CD4-positive, alpha-beta memory T cell (primary cell): Measurements from ENCODE around the gene ATXN7L1. TPM values are rescaled to one million over a fixed set of nuclear protein-coding genes. Genes with fewer than 3 reads are reported as not detected.

Experiments
- CTCF ChIA-PET: fragments of 350-600 bp; sonication (Branson Sonifier 250); formaldehyde crosslinking; loops from one replicate; lab custom pipeline; 2021; ENCODE audit warnings: inconsistent platforms; ENCODE audit not compliant: partially characterized antibody; lab: Charles Lee
- POLR2A ChIA-PET: fragments of 350-600 bp; sonication (Branson Sonifier 250); formaldehyde crosslinking; loops from one replicate; lab custom pipeline; 2021; ENCODE audit not compliant: partially characterized antibody; lab: Charles Lee
- DNase-seq, 5 donors: peaks; one replicate each; pipeline versions ENCODE4 v3.0.0 to v3.0.0-alpha.2; 2020 to 2022; ENCODE audit warnings: mixed read lengths in 1 of 5
- H3K27ac ChIP-seq: one replicate; pipeline ENCODE4 v1.7.0; 2013; ENCODE audit warnings: low read depth, low read length
- H3K27me3 ChIP-seq: 2 replicates; pipeline ENCODE4 v1.7.0; 2013; ENCODE audit warnings: mild to moderate bottlenecking, low read length, moderate library complexity; ENCODE audit not compliant: insufficient read depth
- H3K36me3 ChIP-seq: 2 replicates; pipeline ENCODE4 v1.7.0; 2013; ENCODE audit warnings: mild to moderate bottlenecking, low read length, moderate library complexity; ENCODE audit not compliant: insufficient read depth
- H3K4me1 ChIP-seq: 2 replicates; pipeline ENCODE4 v1.7.0; 2013; ENCODE audit warnings: mild to moderate bottlenecking, low read length, moderate library complexity; ENCODE audit not compliant: insufficient read depth
- H3K4me3 ChIP-seq, 2 donors: one replicate each; pipeline ENCODE4 v1.7.0; 2013; ENCODE audit warnings: low read length in 2 of 2, mild to moderate bottlenecking in 1 of 2
- H3K9me3 ChIP-seq, 2 donors: one replicate each; pipeline ENCODE4 v1.7.0; 2013; ENCODE audit warnings: low read length in 2 of 2, control low read depth in 1 of 2; ENCODE audit not compliant: control insufficient read depth in 1 of 2
- H3K27ac Mint-ChIP-seq, 7 donors: one replicate each; pipeline ENCODE4 v1.8.0; 2020 to 2021; ENCODE audit warnings: mixed read lengths in 7 of 7, mild to moderate bottlenecking in 6 of 7, inconsistent platforms in 3 of 7, moderate library complexity in 3 of 7
- H3K27me3 Mint-ChIP-seq, 2 donors: one replicate each; pipeline ENCODE4 v1.8.0; 2020 to 2021; ENCODE audit warnings: mixed read lengths in 2 of 2
- H3K36me3 Mint-ChIP-seq, 2 donors: one replicate each; pipeline ENCODE4 v1.8.0; 2020 to 2021; ENCODE audit warnings: mixed read lengths in 2 of 2, inconsistent platforms in 1 of 2, mild to moderate bottlenecking in 1 of 2
- H3K4me1 Mint-ChIP-seq, 4 donors: one replicate each; pipeline ENCODE4 v1.8.0; 2020 to 2021; ENCODE audit warnings: mixed read lengths in 4 of 4, mild to moderate bottlenecking in 1 of 4
- H3K4me3 Mint-ChIP-seq, 8 donors: one replicate each; pipeline ENCODE4 v1.8.0; 2020 to 2021; ENCODE audit warnings: mixed read lengths in 8 of 8, mild to moderate bottlenecking in 7 of 8, moderate library complexity in 6 of 8, inconsistent platforms in 3 of 8
- H3K9me3 Mint-ChIP-seq, 8 donors: one replicate each; pipeline ENCODE4 v1.8.0; 2020 to 2021; ENCODE audit warnings: mixed read lengths in 8 of 8, mild to moderate bottlenecking in 5 of 8, inconsistent platforms in 3 of 8, moderate library complexity in 1 of 8
- intact Hi-C: fragments of 100-400 bp; cut with micrococcal nuclease; formaldehyde crosslinking; loops from one replicate; pipeline ENCODE4 v1.15.1; 2023
- polyA plus RNA-seq, 2 donors: library from polyadenylated mRNA; unstranded; fragments of 300-500 nt; fragmentation: Illumina TruSeq; gene quantifications; one replicate each; pipeline ENCODE4 v1.2.3, GENCODE V29; 2021
- total RNA-seq, 2 experiments: library from RNA; stranded (reverse); gene quantifications; one replicate each; pipeline ENCODE4 v1.2.3, GENCODE V29; 2021

Gene ATXN7L1
- total and polyA plus RNA-seq, 4 experiments from 2014 or later: 8.7 to 62.2 (median 42.6) TPM

DNA sequence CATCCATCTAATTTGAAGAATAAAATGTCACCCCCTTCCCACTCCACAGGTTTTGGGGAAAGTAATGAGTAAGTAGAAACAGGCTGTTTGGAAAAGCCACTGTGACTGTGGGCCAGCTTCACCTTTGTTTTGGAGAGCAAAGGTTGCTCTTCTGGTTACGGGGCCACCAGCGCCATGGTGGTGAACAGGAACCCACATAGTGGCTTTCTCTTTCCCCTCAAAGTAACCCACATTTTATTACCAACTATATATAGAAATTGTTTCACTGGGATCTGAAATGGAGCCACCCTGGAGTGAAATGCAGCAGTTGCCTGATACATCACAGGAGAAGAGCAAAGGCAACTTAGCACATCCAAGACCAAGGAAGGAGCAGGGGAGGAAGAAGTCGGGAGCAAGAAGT, 182.8 kb downstream of the ATXN7L1 start:
- peaks cover 44% of the 10 kb centered on the region for H3K4me1 ChIP-seq
- H3K27me3 Mint-ChIP-seq: no peaks in the 10 kb centered on the region
- peaks cover 0 to 20% (median 10%) of the 10 kb centered on the region in 8 donors for H3K9me3 Mint-ChIP-seq
- H3K27ac ChIP-seq: no peak overlapping the region
- POLR2A ChIA-PET: interaction anchor here (6.4 kb wide), 1 partner anchor 16 kb away, joined by 113 read pairs; no protein-coding TSS in a partner anchor
- H3K36me3 Mint-ChIP-seq: peaks cover 12 to 27% of the 10 kb centered on the region in 2 donors
- no peaks in the 10 kb centered on the region for H3K27me3 ChIP-seq
- H3K9me3 ChIP-seq: no peaks in the 10 kb centered on the region
- H3K4me3 Mint-ChIP-seq: peak overlapping the region in 7 of 8 donors; percentile 20 to 76 (median 40)
- no peaks in the 10 kb centered on the region for H3K36me3 ChIP-seq
- CTCF ChIA-PET: interaction anchor here (1.2 to 3.3 kb wide), 2 partner anchors 37 to 67 kb away, joined by 3 to 17 read pairs; no protein-coding TSS in a partner anchor
- intact Hi-C loops: loop anchor here (2.0 to 5.0 kb wide), 4 partner anchors 15 to 419 kb away; partner anchors contain the start of genes RINT1 and SYPL1
- DNase-seq: no peak
- no peak overlapping the region for H3K4me3 ChIP-seq
- peaks cover 23 to 63% (median 47%) of the 10 kb centered on the region in 4 donors for H3K4me1 Mint-ChIP-seq
- H3K27ac Mint-ChIP-seq: peak overlapping the region; percentile 51 to 100 (median 86)

DNA sequence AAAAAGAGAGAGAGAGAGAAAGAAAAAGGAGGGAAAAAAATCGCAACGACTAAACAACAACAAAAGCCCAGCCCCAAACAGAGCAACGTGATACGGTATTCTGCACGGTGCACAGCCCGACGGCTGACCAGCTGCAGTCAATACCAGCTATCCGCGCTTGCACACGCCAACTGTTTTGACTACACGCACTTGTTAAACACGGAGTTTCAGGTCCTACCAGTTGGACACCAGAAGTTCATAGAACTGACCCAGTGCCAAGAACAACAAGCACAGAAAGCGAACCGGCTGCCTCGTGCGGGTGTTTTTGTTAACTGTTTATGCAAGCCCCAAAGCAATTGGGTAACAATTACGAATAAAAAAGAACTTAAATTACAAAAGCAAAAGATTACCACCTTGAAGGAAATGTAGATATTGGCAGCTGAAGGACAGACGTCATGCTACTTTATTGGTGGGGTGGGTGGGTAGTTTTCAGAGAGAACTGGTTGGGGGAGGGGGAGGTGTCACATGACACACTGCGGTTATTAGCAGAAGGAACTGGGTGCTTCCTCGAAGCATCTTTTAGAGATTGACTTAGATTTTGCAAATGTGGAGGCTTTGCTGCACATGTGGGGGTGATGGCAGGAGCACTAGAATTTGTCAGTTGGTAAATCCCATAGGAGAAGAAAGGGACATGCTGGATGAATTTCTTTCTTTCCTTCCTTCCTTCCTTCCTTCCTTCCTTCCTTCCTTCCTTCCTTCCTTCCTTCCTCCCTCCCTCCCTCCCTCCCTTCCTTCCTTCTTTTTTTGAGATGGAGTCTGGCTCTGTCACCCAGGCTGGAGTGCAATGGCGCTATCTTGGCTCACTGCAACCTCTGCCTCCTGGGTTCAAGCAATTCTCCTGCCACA, 184.5 kb downstream of the ATXN7L1 start:
- Mint-ChIP-seq H3K27me3 (no peaks in the 10 kb centered on the region), H3K27ac (peak overlapping the region; percentile 96 to 100 (median 98)), H3K4me3 (peak overlapping the region; percentile 91 to 98 (median 94)), H3K36me3 (peaks cover 12 to 20% of the 10 kb centered on the region in 2 donors), H3K4me1 (peaks cover 29 to 78% (median 57%) of the 10 kb centered on the region in 4 donors), H3K9me3 (peaks cover 0 to 13% (median 9%) of the 10 kb centered on the region in 8 donors)
- ChIA-PET CTCF (interaction anchor here (1.0 to 3.3 kb wide), 6 partner anchors 15 to 351 kb away, joined by 3 to 17 read pairs (median 6); no protein-coding TSS in a partner anchor), POLR2A (interaction anchor here (0.5 to 6.4 kb wide), 28 partner anchors 8 to 1477 kb away, joined by 3 to 113 read pairs (median 4); partner anchors contain the start of genes HBP1, RINT1 and SYPL1)
- H3K27me3 ChIP-seq: no peaks in the 10 kb centered on the region
- H3K36me3 ChIP-seq: no peaks in the 10 kb centered on the region
- H3K4me3 ChIP-seq: peak overlapping the region; percentile 71 to 75
- H3K9me3 ChIP-seq: no peaks in the 10 kb centered on the region
- DNase-seq: peak; percentile 84 to 95 (median 91)
- intact Hi-C loops: loop anchor here (1.0 to 5.0 kb wide), 8 partner anchors 14 to 420 kb away; partner anchors contain the start of genes ATXN7L1, RINT1 and SYPL1
- peaks cover 44% of the 10 kb centered on the region for H3K4me1 ChIP-seq
- H3K27ac ChIP-seq: peak overlapping the region; percentile 89

DNA sequence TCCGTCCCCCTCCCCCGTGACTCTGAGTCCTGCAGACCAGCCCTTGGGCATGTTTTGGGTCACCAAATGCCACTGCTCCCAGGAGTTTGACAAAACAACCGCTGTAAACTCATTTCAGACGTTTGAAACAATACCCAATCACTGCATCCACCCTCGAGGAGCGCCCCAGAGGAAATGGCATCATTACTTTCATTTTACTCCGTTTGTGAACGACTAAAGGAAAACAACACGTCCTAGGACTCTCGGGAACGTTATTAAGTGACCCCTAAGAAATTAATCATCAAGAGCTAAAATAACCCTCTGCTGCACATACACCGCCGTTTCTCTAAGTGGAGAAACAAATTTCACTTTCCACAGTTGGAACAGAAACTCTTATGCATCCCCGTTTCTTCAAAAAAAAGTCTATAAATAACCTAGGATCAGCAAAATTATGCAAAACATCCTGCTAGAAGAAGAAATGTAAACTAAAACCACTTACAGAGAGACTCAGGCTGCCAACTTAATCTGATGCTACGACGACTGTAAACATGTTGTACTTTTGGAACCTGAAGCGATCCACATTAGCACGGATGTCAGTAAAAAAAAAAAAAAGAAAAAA, 185.2 kb downstream of the ATXN7L1 start:
- intact Hi-C loops: loop anchor here (1.0 to 5.0 kb wide), 7 partner anchors 13 to 421 kb away; partner anchors contain the start of genes ATXN7L1, RINT1 and SYPL1
- H3K36me3 Mint-ChIP-seq: peaks cover 13 to 15% of the 10 kb centered on the region in 2 donors
- H3K9me3 ChIP-seq: no peaks in the 10 kb centered on the region

DNA sequence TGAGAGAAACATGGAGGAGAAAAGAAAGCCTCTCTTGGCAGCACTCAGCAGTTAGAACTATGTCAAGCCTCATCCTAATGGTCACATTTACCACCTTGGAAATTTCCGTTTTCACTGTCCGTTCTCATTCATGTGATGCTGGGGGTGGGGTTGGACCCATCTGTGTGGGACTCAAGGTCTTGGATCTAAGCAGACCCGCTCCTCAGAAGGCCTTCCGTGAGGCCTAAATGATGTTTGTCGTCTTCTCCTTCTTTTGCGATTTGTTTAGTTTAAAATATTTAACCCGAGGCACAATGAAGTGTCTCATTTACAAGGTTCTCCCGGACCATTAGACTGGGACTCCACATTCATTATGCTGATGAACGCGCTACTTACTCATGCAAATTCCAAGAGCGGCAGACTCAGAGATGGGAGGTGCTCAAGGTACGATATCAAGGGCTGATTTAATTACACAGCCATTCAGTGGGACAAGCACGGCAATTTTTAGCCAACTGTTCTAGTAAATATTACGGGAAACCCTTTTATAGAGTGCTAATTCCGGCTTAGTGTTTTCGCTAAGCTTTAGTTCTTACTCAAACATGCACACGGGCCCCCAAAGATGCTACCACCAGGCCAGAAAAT, 186.0 kb downstream of the ATXN7L1 start:
- peak overlapping the region; percentile 96 to 100 (median 98) for H3K27ac Mint-ChIP-seq
- H3K9me3 Mint-ChIP-seq: no peaks in the 10 kb centered on the region
- CTCF ChIA-PET: interaction anchor here (1.5 to 3.3 kb wide), 9 partner anchors 13 to 352 kb away, joined by 4 to 20 read pairs (median 8); no protein-coding TSS in a partner anchor
- no peaks in the 10 kb centered on the region for H3K27me3 Mint-ChIP-seq
- Histone ChIP-seq H3K9me3 (no peaks in the 10 kb centered on the region), H3K4me1 (peaks cover 44% of the 10 kb centered on the region), H3K4me3 (peak overlapping the region; percentile 71 to 75), H3K27me3 (no peaks in the 10 kb centered on the region), H3K27ac (peak overlapping the region; percentile 89), H3K36me3 (no peaks in the 10 kb centered on the region)
- H3K4me1 Mint-ChIP-seq: peaks cover 33 to 81% (median 56%) of the 10 kb centered on the region in 4 donors
- DNase-seq: no peak
- peak overlapping the region; percentile 91 to 98 (median 94) for H3K4me3 Mint-ChIP-seq
- intact Hi-C loops: loop anchor here (5.0 kb wide), 3 partner anchors 117 to 422 kb away; partner anchors contain the start of genes RINT1 and SYPL1
- POLR2A ChIA-PET: interaction anchor here (0.8 to 6.4 kb wide), 14 partner anchors 9 to 422 kb away, joined by 3 to 113 read pairs (median 6); partner anchors contain the start of gene SYPL1
- H3K36me3 Mint-ChIP-seq: peaks cover 10 to 12% of the 10 kb centered on the region in 2 donors

More for the DNA sequence above, 185.2 kb downstream of the ATXN7L1 start:
- H3K4me3 Mint-ChIP-seq: peak overlapping the region; percentile 91 to 98 (median 94)
- H3K4me1 Mint-ChIP-seq: peaks cover 31 to 82% (median 61%) of the 10 kb centered on the region in 4 donors
- no peaks in the 10 kb centered on the region for H3K27me3 ChIP-seq
- POLR2A ChIA-PET: interaction anchor here (0.5 to 6.4 kb wide), 28 partner anchors 8 to 1478 kb away, joined by 3 to 113 read pairs (median 4); partner anchors contain the start of genes HBP1, RINT1 and SYPL1
- peak overlapping the region; percentile 89 for H3K27ac ChIP-seq
- H3K9me3 Mint-ChIP-seq: peaks cover 0 to 6% (median 2%) of the 10 kb centered on the region in 8 donors
- no peaks in the 10 kb centered on the region for H3K36me3 ChIP-seq
- H3K27me3 Mint-ChIP-seq: no peaks in the 10 kb centered on the region
- peak overlapping the region; percentile 71 to 75 for H3K4me3 ChIP-seq
- CTCF ChIA-PET: interaction anchor here (1.3 to 3.3 kb wide), 5 partner anchors 15 to 352 kb away, joined by 3 to 17 read pairs (median 6); no protein-coding TSS in a partner anchor
- peaks cover 44% of the 10 kb centered on the region for H3K4me1 ChIP-seq
- peak; percentile 66 to 73 (median 68) for DNase-seq
- peak overlapping the region; percentile 96 to 100 (median 98) for H3K27ac Mint-ChIP-seq

DNA sequence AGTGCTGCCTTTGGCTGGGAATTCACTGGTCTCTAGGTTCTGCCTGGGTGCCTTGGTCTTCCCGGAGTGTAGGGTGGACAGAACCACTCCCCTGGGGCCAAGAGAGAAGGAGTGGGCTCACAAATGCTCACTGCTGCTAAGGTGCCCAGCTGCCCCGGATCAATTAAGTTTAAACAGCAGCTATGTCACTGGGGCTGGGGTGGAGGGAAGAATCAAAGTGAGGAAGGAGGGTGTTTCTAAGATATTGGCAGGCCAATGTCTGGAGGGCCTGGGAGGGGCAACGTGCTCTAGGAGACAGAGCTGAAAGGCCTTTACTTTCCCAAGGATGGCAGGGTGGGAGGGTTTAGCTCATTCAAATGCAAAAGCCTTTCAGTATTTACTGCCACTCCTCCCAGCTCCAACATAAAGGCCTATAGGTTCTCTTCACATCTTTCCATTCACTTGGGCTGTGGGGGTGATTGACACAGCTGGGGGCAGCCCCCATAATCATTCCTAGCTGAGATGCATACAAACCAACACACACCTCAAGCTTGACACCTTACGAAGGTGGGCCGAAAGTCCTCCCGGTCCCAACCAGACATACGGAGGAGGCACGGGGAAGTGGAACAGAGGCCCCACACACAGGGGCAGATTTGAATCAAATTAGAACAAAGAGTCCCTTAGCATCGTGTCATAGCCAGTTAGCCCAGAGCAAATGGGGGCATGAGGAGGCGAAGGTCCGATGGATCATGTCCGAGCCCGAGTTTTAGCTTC, 187.2 kb downstream of the ATXN7L1 start:
- Mint-ChIP-seq H3K4me3 (peak overlapping the region in 6 of 8 donors; percentile 4 to 69 (median 43)), H3K4me1 (peaks cover 40 to 85% (median 60%) of the 10 kb centered on the region in 4 donors), H3K9me3 (no peaks in the 10 kb centered on the region), H3K27ac (peak overlapping the region; percentile 69 to 100 (median 85)), H3K36me3 (peaks cover 13 to 17% of the 10 kb centered on the region in 2 donors), H3K27me3 (no peaks in the 10 kb centered on the region)
- Histone ChIP-seq H3K4me3 (no peak overlapping the region), H3K27ac (no peak overlapping the region), H3K4me1 (peaks cover 44% of the 10 kb centered on the region), H3K36me3 (no peaks in the 10 kb centered on the region), H3K9me3 (no peaks in the 10 kb centered on the region), H3K27me3 (no peaks in the 10 kb centered on the region)
- ChIA-PET CTCF (interaction anchor here (0.7 to 2.6 kb wide), 12 partner anchors 12 to 352 kb away, joined by 3 to 20 read pairs (median 5); no protein-coding TSS in a partner anchor), POLR2A (interaction anchor here (1.0 to 6.4 kb wide), 8 partner anchors 12 to 353 kb away, joined by 4 to 113 read pairs (median 4); no protein-coding TSS in a partner anchor)
- no peak for DNase-seq
- intact Hi-C loops: loop anchor here (2.0 to 5.0 kb wide), 2 partner anchors 73 to 354 kb away; no protein-coding TSS in a partner anchor
